Activated CD4-positive, alpha-beta T cell treated with anti-CD3 and anti-CD28 coated beads for 48 hours (primary cell): ENCODE measurements around the gene STXBP6.
A peak's percentile ranks its signal among the peaks of the same experiment; 100 is the strongest.

Experiments
- DNase-seq: peaks from one replicate; pipeline ENCODE4 v3.0.0-alpha.2; 2020

STXBP6 gene

GRCh38 chr14:25050269-25051150 lies 563 bp upstream of the STXBP6 start:
- no peak for DNase-seq

DNA sequence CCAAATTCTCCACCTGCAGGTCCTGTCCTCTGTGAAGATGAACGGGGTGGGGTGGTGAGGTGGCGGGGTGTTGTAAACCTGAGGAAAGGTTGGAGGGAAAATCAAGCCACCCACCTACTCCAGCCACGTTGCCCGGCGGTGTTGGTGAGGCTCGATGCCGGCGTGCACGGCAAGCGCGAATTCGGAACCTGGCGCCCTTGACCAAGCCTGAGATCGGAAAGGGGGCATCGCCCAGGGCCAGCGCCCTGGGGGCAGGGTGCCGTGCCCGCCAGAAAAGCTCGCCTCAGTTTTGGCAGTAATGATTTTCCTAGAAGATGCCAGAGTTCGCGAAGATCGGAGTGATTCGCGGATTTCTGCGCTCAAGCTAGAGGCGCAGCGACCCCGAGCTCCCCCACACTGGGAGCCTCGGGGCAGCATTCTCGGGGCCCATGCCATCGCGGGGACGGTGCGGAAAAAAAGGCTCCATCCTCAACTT lies 817 bp downstream of the STXBP6 start:
- no peak for DNase-seq

DNA sequence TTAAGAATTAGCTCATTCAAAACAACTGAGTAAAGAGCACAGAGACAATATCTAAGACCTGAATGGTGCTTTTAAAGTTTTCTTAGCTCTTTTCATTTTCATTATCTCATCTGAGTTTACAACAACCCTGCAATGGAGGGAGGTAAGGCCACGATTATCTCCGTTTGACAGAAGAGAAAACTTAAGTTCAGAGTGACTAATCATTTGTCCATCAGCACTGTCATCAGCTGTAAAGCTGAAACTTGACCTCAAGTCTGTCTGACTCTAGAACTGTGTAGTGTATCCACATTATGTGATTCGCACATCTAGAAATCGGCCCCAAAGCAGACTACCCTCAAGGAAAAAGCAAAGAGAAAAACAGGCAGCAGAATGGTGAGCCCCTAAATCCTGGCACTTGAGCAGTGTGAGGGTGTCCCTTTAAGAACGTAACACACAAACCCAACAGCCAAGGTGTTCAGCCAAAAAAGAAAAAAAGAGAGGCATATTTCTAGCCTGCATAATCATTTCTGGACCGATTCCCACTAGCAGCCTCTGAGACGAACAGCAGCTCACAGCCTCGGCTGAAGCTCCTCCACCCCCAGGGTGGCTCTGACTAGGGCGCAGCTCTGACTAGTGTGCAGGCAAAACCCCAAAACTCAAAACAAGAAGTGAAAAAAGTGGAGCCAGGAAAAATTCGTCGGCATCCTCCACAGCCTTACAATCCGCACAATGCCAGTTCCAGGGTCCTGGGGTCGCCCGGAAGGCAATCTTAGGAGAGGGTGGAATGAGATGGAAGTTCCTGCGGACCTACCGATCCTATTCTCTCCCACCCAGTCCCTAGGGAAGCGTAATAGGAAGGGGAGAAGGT lies 1.6 kb downstream of the STXBP6 start:
- DNase-seq, result no peak

DNA sequence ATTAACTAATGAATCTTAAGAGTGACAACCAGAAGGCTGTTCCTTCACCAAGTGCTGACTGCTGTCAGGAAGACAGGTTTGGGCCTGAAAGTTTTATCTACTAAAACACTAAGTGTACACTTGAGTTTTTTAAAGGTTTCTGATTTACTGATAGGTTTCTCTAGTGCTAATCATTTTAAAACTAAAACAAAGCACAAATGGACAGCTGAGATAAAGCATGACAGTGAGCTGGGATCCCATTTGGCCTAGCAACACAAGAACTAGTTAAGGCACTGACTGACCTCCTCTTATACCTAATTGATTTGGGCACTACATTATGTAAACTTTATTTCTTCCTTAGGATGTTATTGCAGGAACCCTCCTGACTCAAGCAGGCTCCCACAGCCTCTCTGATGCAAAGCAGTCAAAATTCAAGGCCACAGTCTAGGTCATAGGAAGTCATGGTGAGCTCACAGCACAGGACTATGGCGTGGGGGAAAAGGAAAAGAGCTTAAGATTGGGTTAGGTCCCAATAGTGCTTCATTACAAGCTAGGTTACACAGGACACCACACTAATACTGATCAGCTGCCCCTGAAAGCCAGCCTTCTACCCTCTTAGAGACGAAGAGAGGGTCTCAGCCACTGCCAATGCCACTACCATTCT lies 3.5 kb downstream of the STXBP6 start:
- no peak for DNase-seq

- DNase-seq, result no peak
Observed at GRCh38 chr14:25044106-25044698, 5.7 kb downstream of the STXBP6 start.

DNA sequence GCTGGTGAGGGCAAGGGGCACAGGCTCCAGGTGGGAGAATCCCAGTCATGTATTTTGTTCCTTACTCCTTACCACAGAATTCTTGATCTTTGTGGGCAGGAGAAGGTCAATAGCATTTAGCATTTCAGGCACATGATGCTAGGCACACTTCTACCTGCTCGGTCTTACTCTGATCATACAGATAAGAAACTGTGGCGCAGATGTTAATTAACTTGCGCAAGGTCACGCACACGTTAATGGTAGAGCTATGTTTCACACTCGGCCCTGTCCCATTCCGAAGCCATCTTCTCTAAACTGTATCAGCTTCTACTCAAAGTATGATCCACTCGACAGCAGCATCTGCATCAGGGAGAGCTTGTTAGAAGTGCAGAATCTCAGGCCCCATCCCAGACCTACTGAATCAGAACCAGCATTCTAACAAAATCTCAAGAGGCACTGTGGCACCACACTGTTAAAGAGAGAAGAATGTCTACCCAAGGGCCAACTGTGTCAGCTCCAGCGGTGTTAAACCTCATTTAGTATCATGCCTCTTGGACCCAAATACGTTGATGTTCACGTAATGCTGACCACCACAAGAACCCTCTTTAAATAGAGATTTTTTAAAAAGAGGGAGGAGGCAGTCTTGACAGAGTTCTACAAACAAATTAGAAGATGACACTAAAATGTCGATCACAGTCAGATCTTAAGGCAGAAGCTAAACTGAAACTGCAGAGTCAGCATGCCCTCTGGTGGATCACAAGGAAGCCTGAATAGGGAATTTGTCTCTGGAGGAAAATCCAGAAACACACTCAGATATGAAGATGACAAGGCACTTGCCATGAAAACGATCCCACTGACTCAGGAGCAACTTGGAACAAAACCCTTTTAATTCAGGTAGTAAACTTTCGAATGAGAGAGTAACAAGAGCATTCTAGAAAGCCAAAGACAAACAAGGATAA lies 7.3 kb downstream of the STXBP6 start:
- DNase-seq, result no peak

GRCh38 chr14:25041898-25042297 lies 8.0 kb downstream of the STXBP6 start:
- no peak for DNase-seq

- no peak for DNase-seq
Observed at GRCh38 chr14:25041484-25041883, 8.5 kb downstream of the STXBP6 start.

DNA sequence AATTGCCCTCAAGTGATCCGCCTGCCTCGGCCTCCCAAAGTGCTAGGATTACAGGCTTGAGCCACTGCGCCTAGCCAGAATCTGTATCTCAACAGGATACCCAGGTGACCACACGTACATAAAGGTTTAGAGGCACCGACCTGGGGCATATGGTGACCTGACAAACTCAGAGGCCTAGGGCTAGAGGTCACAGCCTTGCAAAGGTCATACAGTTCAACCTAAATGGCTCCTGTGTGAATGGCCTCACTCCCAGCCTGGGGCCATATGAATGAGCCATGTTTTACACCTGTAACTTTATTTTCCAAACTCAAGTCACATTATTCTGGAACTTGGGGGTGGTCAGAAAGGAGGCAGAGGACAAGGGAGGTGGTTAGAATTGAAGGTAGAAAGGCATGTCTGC lies 10.0 kb downstream of the STXBP6 start:
- no peak for DNase-seq

DNA sequence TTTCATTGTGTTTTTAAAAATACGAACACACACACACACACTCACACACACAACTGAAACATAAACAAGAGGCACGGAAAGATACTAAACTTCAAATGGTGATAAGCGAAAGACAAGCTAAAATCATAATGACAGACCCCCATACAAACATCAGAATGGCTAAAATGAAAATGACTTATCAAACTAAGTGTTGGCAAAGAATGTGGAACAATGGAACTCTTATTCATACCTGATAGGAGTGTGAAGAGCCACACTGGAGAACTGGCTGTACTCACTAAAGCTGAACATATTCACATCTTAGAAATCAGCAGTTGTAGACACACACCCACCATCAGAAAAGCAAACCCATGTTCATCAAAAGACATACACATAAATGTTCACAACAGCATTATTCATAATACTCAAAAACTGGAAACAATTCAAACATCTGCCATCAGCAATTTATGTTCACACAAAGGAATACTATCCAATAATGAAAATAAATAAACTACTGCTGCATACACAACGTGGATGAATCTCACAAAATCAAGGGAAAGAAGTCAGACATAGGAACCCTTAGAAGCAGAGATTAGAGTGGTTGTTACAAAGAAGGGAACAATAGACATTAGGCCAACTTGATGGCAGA lies 11.8 kb downstream of the STXBP6 start:
- DNase-seq, result no peak

DNA sequence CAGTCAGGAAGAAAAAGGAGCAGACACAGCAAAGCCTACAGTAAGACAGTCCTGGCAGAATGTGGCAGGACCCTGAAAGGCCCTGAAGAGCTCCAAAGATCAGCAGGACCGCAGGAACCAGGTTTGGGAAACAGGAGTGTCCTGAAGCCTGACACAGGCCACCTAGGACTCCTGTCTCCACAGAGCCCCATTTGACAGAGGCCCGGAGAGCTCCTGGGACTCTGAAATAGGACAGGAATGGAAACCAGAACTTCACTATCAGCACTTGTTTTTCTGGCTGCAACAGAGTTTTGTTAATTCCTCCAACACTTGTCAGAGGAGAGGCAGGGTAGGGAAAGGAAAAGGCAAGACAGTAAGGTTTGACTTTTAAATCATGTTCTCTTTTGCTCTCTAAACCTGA lies 12.9 kb downstream of the STXBP6 start:
- no peak for DNase-seq

GRCh38 chr14:25034803-25035681 lies 14.9 kb downstream of the STXBP6 start:
- no peak for DNase-seq

GRCh38 chr14:25033358-25033757 lies 16.6 kb downstream of the STXBP6 start:
- DNase-seq, result no peak

GRCh38 chr14:25032092-25032784 lies 17.7 kb downstream of the STXBP6 start:
- peak; percentile 17 for DNase-seq

DNA sequence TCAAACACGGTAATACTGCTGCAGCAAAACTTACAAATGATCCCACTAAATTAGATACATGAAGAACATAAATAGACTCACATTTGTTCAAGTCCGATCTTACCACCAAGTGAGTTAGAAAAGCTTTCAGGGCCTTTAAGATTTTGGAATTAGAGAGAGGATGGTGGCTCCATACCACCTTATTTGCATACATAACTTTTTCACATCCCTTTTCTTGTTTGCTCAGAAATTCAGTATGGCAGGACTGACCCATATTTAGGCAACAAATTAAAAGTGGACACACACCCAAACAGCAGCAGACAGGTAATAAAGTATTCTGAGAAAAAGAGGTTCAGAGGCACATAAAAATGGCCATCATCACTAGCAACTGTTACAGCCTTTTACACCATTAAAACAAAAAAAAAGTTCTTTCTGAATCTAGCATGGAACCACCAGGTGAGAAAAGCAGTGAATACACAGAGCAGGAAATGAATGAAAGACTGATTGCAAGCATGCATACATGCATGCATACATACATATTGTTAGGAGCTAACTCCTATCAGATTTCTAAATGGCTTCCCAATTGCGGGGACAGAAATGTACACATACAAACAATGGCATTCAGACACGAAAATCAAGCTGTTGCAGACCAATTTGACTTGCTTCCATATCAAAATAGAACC lies 23.3 kb downstream of the STXBP6 start:
- no peak for DNase-seq

- no peak for DNase-seq
Observed at GRCh38 chr14:25019892-25020291, 30.1 kb downstream of the STXBP6 start.

- no peak for DNase-seq
Observed at GRCh38 chr14:25017562-25017961, 32.4 kb downstream of the STXBP6 start.

GRCh38 chr14:25015761-25016160 lies 34.2 kb downstream of the STXBP6 start:
- no peak for DNase-seq

GRCh38 chr14:25014440-25014839 lies 35.5 kb downstream of the STXBP6 start:
- no peak for DNase-seq
